Natural killer cell (primary cell): Measurements from ENCODE around the gene PRKN. TPM values are rescaled to one million over a fixed set of nuclear protein-coding genes. Genes with fewer than 3 reads are reported as not detected.

Source experiments
- ATAC-seq, 3 donors: fragments of 150-1000 bp in 2 of 3; fragments of 200-7000 bp in 1 of 3; cut with Tn5 transposase; 1 replicate in 1 of 3; 2 replicates in 2 of 3; pipeline ENCODE4 v1.10.0; 2021; ENCODE audit warnings: mild to moderate bottlenecking in 2 of 3, moderate library complexity in 2 of 3
- DNase-seq, 2 donors: peaks; one replicate each; pipeline versions ENCODE4 v3.0.0 to v3.0.0-alpha.2; 2013 to 2021; ENCODE audit warnings: mixed read lengths in 1 of 2
- H3K27ac ChIP-seq: one replicate; pipeline ENCODE4 v1.5.1; 2013; ENCODE audit warnings: mild to moderate bottlenecking, low read length
- H3K27me3 ChIP-seq: one replicate; pipeline ENCODE4 v1.6.1; 2013; ENCODE audit warnings: low read length; ENCODE audit not compliant: control insufficient read depth, insufficient read depth
- H3K36me3 ChIP-seq: one replicate; pipeline ENCODE4 v1.6.1; 2013; ENCODE audit warnings: low read length; ENCODE audit not compliant: control insufficient read depth, insufficient read depth
- H3K4me1 ChIP-seq: one replicate; pipeline ENCODE4 v1.6.1; 2013; ENCODE audit warnings: low read length; ENCODE audit not compliant: control insufficient read depth, insufficient read depth
- H3K4me3 ChIP-seq: one replicate; pipeline ENCODE4 v1.5.1; 2013; ENCODE audit warnings: low read length
- H3K9me3 ChIP-seq: one replicate; pipeline ENCODE4 v1.6.1; 2013; ENCODE audit warnings: low read length; ENCODE audit not compliant: control insufficient read depth, insufficient read depth
- H3K27ac Mint-ChIP-seq, 2 donors: one replicate each; pipeline ENCODE4 v1.8.0; 2022; ENCODE audit warnings: mild to moderate bottlenecking in 2 of 2, mixed read lengths in 2 of 2, moderate library complexity in 1 of 2
- H3K27me3 Mint-ChIP-seq, 2 donors: one replicate each; pipeline ENCODE4 v1.8.0; 2022; ENCODE audit warnings: low read depth in 2 of 2, mixed read lengths in 2 of 2
- H3K36me3 Mint-ChIP-seq: one replicate; pipeline ENCODE4 v1.8.0; 2022; ENCODE audit warnings: mixed read lengths
- H3K4me1 Mint-ChIP-seq, 2 donors: one replicate each; pipeline ENCODE4 v1.8.0; 2022; ENCODE audit warnings: mixed read lengths in 2 of 2
- H3K4me3 Mint-ChIP-seq: one replicate; pipeline ENCODE4 v1.8.0; 2022; ENCODE audit warnings: mild to moderate bottlenecking, moderate library complexity, mixed read lengths
- H3K9me3 Mint-ChIP-seq, 2 donors: one replicate each; pipeline ENCODE4 v1.8.0; 2022; ENCODE audit warnings: mixed read lengths in 2 of 2
- CTCF ChIP-seq: fragments of 200-600 bp; IDR thresholded peaks from one replicate; pipeline ENCODE4 v1.8.0; 2022; ENCODE audit warnings: antibody characterized with exemption
- WGBS: methylation state at CpG from one replicate; pipeline ENCODE4 v1.1.7; 2013; ENCODE audit warnings: missing lambda C conversion rate; ENCODE audit not compliant: insufficient coverage; 5-methylcytosine and 5-hydroxymethylcytosine counted together
- intact Hi-C: fragments of 100-400 bp; cut with micrococcal nuclease; formaldehyde crosslinking; loops from one replicate; pipeline ENCODE4 v1.14.2; 2022
- total RNA-seq, 4 donors: library from RNA; stranded (reverse); fragments of 120-200 nt in 1 of 4; gene quantifications; one replicate each; pipeline versions ENCODE4 v1.2.3 to v1.2.4, GENCODE V29; 2013 to 2022

PRKN gene
- total RNA-seq, 3 donors from 2014 or later (not counting 1 experiment from before 2014, with no cell fraction given), result 1.4 to 1.9 (median 1.9) TPM

DNA sequence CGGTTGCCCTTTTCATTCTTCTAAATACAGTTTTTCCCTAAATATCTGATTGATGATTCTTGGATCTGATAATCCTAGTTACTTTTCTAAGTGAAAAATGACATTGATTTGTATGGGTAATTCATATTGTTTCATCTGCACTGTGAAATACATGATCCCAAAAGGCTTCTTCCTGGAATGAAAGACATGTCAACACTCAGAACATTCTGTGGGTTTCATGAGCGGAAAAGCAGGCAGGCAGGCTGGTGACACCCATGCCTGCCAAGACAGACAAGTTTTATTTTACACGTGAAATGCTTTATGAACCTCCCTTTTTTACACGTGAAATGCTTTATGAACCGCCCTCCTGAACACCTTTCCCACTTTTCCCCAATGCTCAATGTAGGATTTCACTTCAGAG is 105.0 kb downstream of the PRKN start:
- H3K4me1 Mint-ChIP-seq, result no peaks in the 10 kb centered on the region
- no peak for DNase-seq
- H3K4me3 Mint-ChIP-seq, result no peak overlapping the region
- no peaks in the 10 kb centered on the region for H3K36me3 ChIP-seq
- no peak overlapping the region for H3K27ac Mint-ChIP-seq
- H3K4me3 ChIP-seq, result no peak overlapping the region
- no peaks in the 10 kb centered on the region for H3K27me3 Mint-ChIP-seq
- H3K9me3 ChIP-seq, result no peaks in the 10 kb centered on the region
- WGBS, result 71% methylated on average over 4 of the region's 5 CpGs
- H3K4me1 ChIP-seq, result no peaks in the 10 kb centered on the region
- H3K27ac ChIP-seq, result no peak overlapping the region
- no peaks in the 10 kb centered on the region for H3K36me3 Mint-ChIP-seq
- no peak for TF ChIP-seq CTCF
- no peaks in the 10 kb centered on the region for H3K27me3 ChIP-seq
- peaks cover 5 to 6% of the 10 kb centered on the region in 2 donors for H3K9me3 Mint-ChIP-seq
- intact Hi-C loops, result no loop called here
- no peak for ATAC-seq

DNA sequence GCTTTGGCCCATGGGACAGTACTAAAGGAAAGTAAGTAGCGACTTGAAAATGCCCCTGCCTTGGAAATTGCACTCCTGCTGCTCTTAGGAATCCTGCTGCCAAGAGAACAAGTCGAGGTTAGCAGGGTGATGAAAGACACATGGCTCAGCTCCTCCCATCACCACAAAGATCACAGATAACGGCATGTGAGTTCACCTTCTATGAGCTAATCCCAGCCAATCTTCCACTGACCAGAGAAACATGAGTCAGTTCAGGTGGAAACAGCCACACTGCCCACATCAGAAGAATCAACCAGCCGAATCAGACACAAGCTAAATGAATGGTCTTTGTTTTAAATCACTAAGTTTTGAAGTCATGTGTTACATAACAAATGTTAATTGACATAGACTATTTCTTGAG is 106.3 kb downstream of the PRKN start:
- no peaks in the 10 kb centered on the region for H3K36me3 Mint-ChIP-seq
- no peaks in the 10 kb centered on the region for H3K9me3 ChIP-seq
- H3K4me3 ChIP-seq, result no peak overlapping the region
- no peaks in the 10 kb centered on the region for H3K36me3 ChIP-seq
- TF ChIP-seq CTCF, result no peak
- H3K9me3 Mint-ChIP-seq, result peaks cover 0 to 4% of the 10 kb centered on the region in 2 donors
- H3K4me3 Mint-ChIP-seq, result no peak overlapping the region
- intact Hi-C loops, result no loop called here
- no peaks in the 10 kb centered on the region for H3K4me1 ChIP-seq
- H3K4me1 Mint-ChIP-seq, result no peaks in the 10 kb centered on the region
- WGBS, result 35% methylated on average over 4 of the region's 4 CpGs
- no peak for DNase-seq
- no peak overlapping the region for H3K27ac Mint-ChIP-seq
- ATAC-seq, result no peak
- H3K27ac ChIP-seq, result no peak overlapping the region
- H3K27me3 Mint-ChIP-seq, result no peaks in the 10 kb centered on the region
- H3K27me3 ChIP-seq, result no peaks in the 10 kb centered on the region

DNA sequence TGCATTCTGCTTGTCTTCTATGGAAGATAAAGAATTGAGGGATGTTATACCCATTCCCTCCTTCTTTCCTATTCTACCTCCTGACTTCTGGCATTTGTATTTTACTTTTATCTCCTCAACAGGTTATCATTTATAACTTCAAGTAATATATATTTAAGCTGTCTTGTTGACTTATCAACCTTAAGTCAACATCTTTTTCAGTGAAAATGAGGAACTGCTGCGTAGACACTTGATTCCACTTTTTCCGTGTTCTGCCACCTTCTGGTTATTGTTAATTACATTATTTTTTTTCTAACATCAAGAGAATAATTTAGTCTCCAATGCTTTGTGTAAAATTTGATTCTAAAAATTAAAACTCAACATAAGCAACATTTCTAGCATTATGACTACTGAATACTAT is 107.5 kb downstream of the PRKN start:
- no peaks in the 10 kb centered on the region for H3K27me3 Mint-ChIP-seq
- TF ChIP-seq CTCF, result no peak
- Histone ChIP-seq H3K4me1 (no peaks in the 10 kb centered on the region), H3K9me3 (no peaks in the 10 kb centered on the region), H3K4me3 (no peak overlapping the region), H3K27ac (no peak overlapping the region), H3K27me3 (no peaks in the 10 kb centered on the region), H3K36me3 (no peaks in the 10 kb centered on the region)
- DNase-seq (no peak), ATAC-seq (no peak)
- no peak overlapping the region for H3K27ac Mint-ChIP-seq
- intact Hi-C loops, result no loop called here
- 50% methylated on average over 1 of the region's 2 CpGs for WGBS
- H3K4me3 Mint-ChIP-seq, result no peak overlapping the region
- no peaks in the 10 kb centered on the region for H3K4me1 Mint-ChIP-seq
- H3K9me3 Mint-ChIP-seq, result peaks cover 0 to 2% of the 10 kb centered on the region in 2 donors
- H3K36me3 Mint-ChIP-seq, result no peaks in the 10 kb centered on the region

- H3K9me3 Mint-ChIP-seq, result peaks cover 2% of the 10 kb centered on the region in 2 donors
- Histone ChIP-seq H3K36me3 (no peaks in the 10 kb centered on the region), H3K27me3 (no peaks in the 10 kb centered on the region), H3K27ac (no peak overlapping the region), H3K9me3 (no peaks in the 10 kb centered on the region), H3K4me3 (no peak overlapping the region), H3K4me1 (no peaks in the 10 kb centered on the region)
- 90% methylated on average over 6 of the region's 6 CpGs for WGBS
- H3K27me3 Mint-ChIP-seq, result no peaks in the 10 kb centered on the region
- no peak for TF ChIP-seq CTCF
- H3K4me3 Mint-ChIP-seq, result no peak overlapping the region
- DNase-seq (no peak), ATAC-seq (no peak)
- no peaks in the 10 kb centered on the region for H3K36me3 Mint-ChIP-seq
- no peak overlapping the region for H3K27ac Mint-ChIP-seq
- intact Hi-C loops, result no loop called here
- H3K4me1 Mint-ChIP-seq, result no peaks in the 10 kb centered on the region
These were observed 109.0 kb downstream of the PRKN start for GRCh38 chr6:162618448-162619002.
